Endodermal cell (in vitro differentiated cells): ENCODE measurements around the gene MAN2A2. TPM values are rescaled to one million over a fixed set of nuclear protein-coding genes. Genes with fewer than 3 reads are reported as not detected.

Source experiments
- DNase-seq: peaks from one replicate; pipeline ENCODE4 v3.0.0-alpha.2; 2017
- H3K27ac ChIP-seq: 2 replicates; pipeline ENCODE4 v1.5.1; 2013; ENCODE audit warnings: mild to moderate bottlenecking, low read depth, low read length, moderate library complexity
- H3K27me3 ChIP-seq: 2 replicates; pipeline ENCODE4 v1.6.1; 2013; ENCODE audit warnings: mild to moderate bottlenecking, low read length, moderate library complexity; ENCODE audit not compliant: insufficient read depth, control insufficient read depth, poor library complexity, severe bottlenecking
- H3K36me3 ChIP-seq: 2 replicates; pipeline ENCODE4 v1.7.0; 2013; ENCODE audit warnings: mild to moderate bottlenecking, low read length, moderate library complexity; ENCODE audit not compliant: control insufficient read depth, insufficient read depth
- H3K4me1 ChIP-seq: one replicate; pipeline ENCODE4 v1.7.0; 2013; ENCODE audit warnings: low read length; ENCODE audit not compliant: control insufficient read depth, insufficient read depth
- H3K4me3 ChIP-seq: 2 replicates; pipeline ENCODE4 v1.5.1; 2013; ENCODE audit warnings: mild to moderate bottlenecking, low read length, moderate library complexity
- H3K9ac ChIP-seq: 2 replicates; pipeline ENCODE4 v1.6.1; 2013; ENCODE audit warnings: mild to moderate bottlenecking, low read length, moderate library complexity; ENCODE audit not compliant: poor library complexity, severe bottlenecking; ENCODE audit errors: extremely low read depth
- H3K9me3 ChIP-seq: 2 replicates; pipeline ENCODE4 v1.6.1; 2013; ENCODE audit warnings: mild to moderate bottlenecking, low read length, moderate library complexity; ENCODE audit not compliant: control insufficient read depth
- H3K27ac Mint-ChIP-seq: 2 replicates; pipeline ENCODE4 v1.8.0; 2020; ENCODE audit warnings: mixed read lengths
- H3K27me3 Mint-ChIP-seq: 2 replicates; pipeline ENCODE4 v1.8.0; 2021; ENCODE audit warnings: mild to moderate bottlenecking, mixed read lengths; ENCODE audit not compliant: insufficient read depth
- H3K36me3 Mint-ChIP-seq: 2 replicates; pipeline ENCODE4 v1.8.0; 2020; ENCODE audit warnings: low read depth, mixed read lengths
- H3K4me1 Mint-ChIP-seq: 2 replicates; pipeline ENCODE4 v1.8.0; 2020; ENCODE audit warnings: mixed read lengths
- H3K4me3 Mint-ChIP-seq: 2 replicates; pipeline ENCODE4 v1.8.0; 2020; ENCODE audit warnings: mild to moderate bottlenecking, moderate library complexity, mixed read lengths
- H3K9me3 Mint-ChIP-seq: 2 replicates; pipeline ENCODE4 v1.8.0; 2020; ENCODE audit warnings: mild to moderate bottlenecking, mixed read lengths
- CTCF ChIP-seq: fragments of 200-600 bp; sonication (generic); conservative IDR thresholded peaks from 2 replicates; pipeline ENCODE4 v1.5.0; 2021; ENCODE audit warnings: antibody characterized with exemption, mild to moderate bottlenecking
- WGBS, 2 experiments: methylation state at CpG; one replicate each; pipeline versions ENCODE4 v1.1.5 to v1.1.7; 2013; ENCODE audit warnings: missing lambda C conversion rate in 2 of 2, mixed read lengths in 1 of 2; ENCODE audit not compliant: insufficient coverage in 1 of 2, insufficient read length in 1 of 2; 5-methylcytosine and 5-hydroxymethylcytosine counted together
- total RNA-seq, 2 donors: library from RNA; stranded (reverse); fragmentation: NEBNext Ultra II Directional in 1 of 2; extraction: Animal tissue kit (Norgen Biotek cat#: 25700) in 1 of 2; gene quantifications; 2 replicates in 1 of 2; 3 replicates in 1 of 2; pipeline ENCODE4 v1.2.1, GENCODE V29; 2021

MAN2A2 gene
- total RNA-seq, 2 donors from 2014 or later: 41.0 to 62.9 TPM

- H3K4me3 ChIP-seq: peak overlapping the region; percentile 79
- Mint-ChIP-seq H3K9me3 (no peaks in the 10 kb centered on the region), H3K27ac (peak overlapping the region; percentile 69), H3K27me3 (no peaks in the 10 kb centered on the region), H3K4me1 (peaks cover 67% of the 10 kb centered on the region), H3K4me3 (peak overlapping the region; percentile 67), H3K36me3 (no peaks in the 10 kb centered on the region)
- peaks cover 43% of the 10 kb centered on the region for H3K4me1 ChIP-seq
- TF ChIP-seq CTCF: no peak
- no peaks in the 10 kb centered on the region for H3K27me3 ChIP-seq
- no peaks in the 10 kb centered on the region for H3K36me3 ChIP-seq
- no peaks in the 10 kb centered on the region for H3K9me3 ChIP-seq
- no peak overlapping the region for H3K27ac ChIP-seq
- DNase-seq: peak; percentile 63
- H3K9ac ChIP-seq: no peak overlapping the region
These were observed 34.0 kb upstream of the MAN2A2 start for GRCh38 chr15:90869140-90869541.

- peak; percentile 90 for DNase-seq
- 37 to 57% methylated on average over 6 to 7 of the region's 9 CpGs for WGBS, 2 experiments
- Histone ChIP-seq H3K27me3 (no peaks in the 10 kb centered on the region), H3K9ac (no peak overlapping the region), H3K27ac (peak overlapping the region; percentile 19), H3K4me1 (peaks cover 47% of the 10 kb centered on the region), H3K9me3 (no peaks in the 10 kb centered on the region), H3K36me3 (no peaks in the 10 kb centered on the region), H3K4me3 (peak overlapping the region; percentile 79)
- no peak for TF ChIP-seq CTCF
- no peaks in the 10 kb centered on the region for H3K9me3 Mint-ChIP-seq
- peak overlapping the region; percentile 69 for H3K27ac Mint-ChIP-seq
- H3K4me1 Mint-ChIP-seq: peaks cover 72% of the 10 kb centered on the region
- H3K27me3 Mint-ChIP-seq: no peaks in the 10 kb centered on the region
- H3K36me3 Mint-ChIP-seq: no peaks in the 10 kb centered on the region
- peak overlapping the region; percentile 67 for H3K4me3 Mint-ChIP-seq
These were observed 33.3 kb upstream of the MAN2A2 start for GRCh38 chr15:90869601-90870353.

- no peak overlapping the region for H3K27ac ChIP-seq
- no peaks in the 10 kb centered on the region for H3K9me3 ChIP-seq
- H3K4me3 ChIP-seq: peak overlapping the region; percentile 79
- Mint-ChIP-seq H3K27me3 (no peaks in the 10 kb centered on the region), H3K36me3 (no peaks in the 10 kb centered on the region), H3K4me3 (peak overlapping the region; percentile 67), H3K9me3 (no peaks in the 10 kb centered on the region), H3K4me1 (peaks cover 73% of the 10 kb centered on the region), H3K27ac (peak overlapping the region; percentile 69)
- peak; percentile 69 for DNase-seq
- H3K27me3 ChIP-seq: no peaks in the 10 kb centered on the region
- WGBS, 2 experiments: 47 to 56% methylated on average over 10 to 19 of the region's 19 CpGs
- no peaks in the 10 kb centered on the region for H3K36me3 ChIP-seq
- peak overlapping the region; percentile 55 for H3K9ac ChIP-seq
- peaks cover 47% of the 10 kb centered on the region for H3K4me1 ChIP-seq
- no peak for TF ChIP-seq CTCF
These were observed 32.6 kb upstream of the MAN2A2 start for GRCh38 chr15:90870354-90871138.
